NCI-H2107 (cell line): ENCODE results near the gene FTCD.
"Not testable (repeated sequence)": the region's sequence is repeated elsewhere in the genome, so short reads cannot be mapped to it uniquely, and the experiment has no call there.

Experiments used
- DNase-seq: peaks from one replicate; lab custom pipeline; 2025; lab: John Stamatoyannopoulos, UW

The FTCD gene

GRCh38 chr21:46155514-46156377, at the start of gene FTCD:
Gene FTCD, minus strand, starts transcription at chr21:46155579. Its CDS starts 56 bp downstream, at chr21:46155523.
- DNase-seq = no peak

GRCh38 chr21:46205166-46205565, 49.8 kb upstream of the FTCD start:
- DNase-seq = peak; percentile 72

- no peak for DNase-seq
Measured at GRCh38 chr21:46203203-46203600, 47.8 kb upstream of the FTCD start.

DNA sequence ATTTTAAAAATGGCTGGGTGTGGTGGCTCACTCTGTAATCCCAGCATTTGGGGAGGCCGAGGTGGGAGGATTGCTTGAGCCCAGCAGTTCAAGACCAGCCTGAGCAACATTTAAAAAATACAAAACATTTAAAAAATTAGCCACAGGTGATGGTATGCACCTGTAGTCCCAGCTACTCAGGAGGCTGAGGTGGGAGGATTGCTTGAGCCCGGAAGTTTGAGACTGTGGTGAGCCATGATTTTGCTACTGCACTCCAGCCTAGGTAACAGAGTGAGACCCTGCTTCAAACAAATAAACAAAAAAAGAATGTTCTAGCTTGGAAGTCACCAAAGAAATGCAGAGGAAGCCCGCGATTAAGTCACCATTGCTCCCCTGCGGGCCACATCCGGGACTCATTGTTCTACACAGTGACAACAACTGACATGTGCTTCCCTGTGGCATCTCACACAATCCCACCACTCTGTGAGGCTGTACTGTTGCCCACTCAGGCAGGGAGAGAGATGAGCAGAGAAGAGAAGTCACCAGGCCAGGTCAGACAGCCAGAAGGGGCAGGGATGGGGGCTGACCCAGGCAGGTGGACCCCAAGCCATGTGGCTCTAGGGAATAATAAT, 47.3 kb upstream of the FTCD start:
- no peak for DNase-seq

GRCh38 chr21:46200877-46201803, 45.8 kb upstream of the FTCD start:
- DNase-seq = not testable (repeated sequence)

DNA sequence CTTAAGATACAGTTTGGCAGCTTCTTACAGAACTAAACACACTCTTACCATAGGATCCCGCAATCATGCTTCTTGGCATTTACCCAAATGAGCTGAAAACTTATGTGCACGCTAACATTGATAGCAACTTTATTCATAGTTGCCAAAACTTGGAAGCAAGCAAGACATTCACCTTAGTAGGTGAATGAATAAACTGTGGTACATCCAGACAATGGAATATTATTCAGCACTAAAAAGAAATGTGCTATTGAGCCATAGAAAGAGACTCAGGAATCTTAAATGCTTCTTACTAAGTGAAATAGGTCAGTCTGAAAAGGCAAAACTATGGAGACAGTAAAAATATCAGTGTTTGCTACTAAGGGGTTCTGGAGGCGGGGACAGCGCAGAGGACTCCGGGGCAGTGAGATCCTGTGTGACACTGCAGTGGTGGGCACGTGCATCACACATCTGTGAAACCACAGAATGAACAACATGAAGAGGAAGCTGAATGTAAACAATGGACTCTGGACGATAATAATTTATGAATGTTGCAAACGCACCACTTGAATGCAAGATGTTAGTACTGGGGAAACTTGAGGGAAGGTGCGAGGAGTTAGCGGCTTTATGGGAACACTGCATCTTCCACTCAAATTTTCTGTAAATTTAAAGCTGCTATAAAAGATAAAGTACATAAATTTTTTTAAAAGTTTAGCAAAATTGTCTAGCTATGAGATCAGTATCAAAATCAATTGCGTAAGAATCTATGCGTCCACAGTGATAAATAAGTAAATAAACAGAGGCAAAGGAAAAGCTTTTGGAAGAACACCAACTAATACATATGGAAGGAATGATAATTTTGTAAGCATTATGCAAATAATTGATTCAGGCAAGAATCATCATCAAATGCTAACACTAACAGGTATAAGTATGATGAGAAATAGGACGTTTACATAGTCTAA, 44.3 kb upstream of the FTCD start:
- no peak for DNase-seq

- no peak for DNase-seq
Measured at GRCh38 chr21:46196733-46197132, 41.4 kb upstream of the FTCD start.

GRCh38 chr21:46195595-46196195, 40.3 kb upstream of the FTCD start:
- no peak for DNase-seq

DNA sequence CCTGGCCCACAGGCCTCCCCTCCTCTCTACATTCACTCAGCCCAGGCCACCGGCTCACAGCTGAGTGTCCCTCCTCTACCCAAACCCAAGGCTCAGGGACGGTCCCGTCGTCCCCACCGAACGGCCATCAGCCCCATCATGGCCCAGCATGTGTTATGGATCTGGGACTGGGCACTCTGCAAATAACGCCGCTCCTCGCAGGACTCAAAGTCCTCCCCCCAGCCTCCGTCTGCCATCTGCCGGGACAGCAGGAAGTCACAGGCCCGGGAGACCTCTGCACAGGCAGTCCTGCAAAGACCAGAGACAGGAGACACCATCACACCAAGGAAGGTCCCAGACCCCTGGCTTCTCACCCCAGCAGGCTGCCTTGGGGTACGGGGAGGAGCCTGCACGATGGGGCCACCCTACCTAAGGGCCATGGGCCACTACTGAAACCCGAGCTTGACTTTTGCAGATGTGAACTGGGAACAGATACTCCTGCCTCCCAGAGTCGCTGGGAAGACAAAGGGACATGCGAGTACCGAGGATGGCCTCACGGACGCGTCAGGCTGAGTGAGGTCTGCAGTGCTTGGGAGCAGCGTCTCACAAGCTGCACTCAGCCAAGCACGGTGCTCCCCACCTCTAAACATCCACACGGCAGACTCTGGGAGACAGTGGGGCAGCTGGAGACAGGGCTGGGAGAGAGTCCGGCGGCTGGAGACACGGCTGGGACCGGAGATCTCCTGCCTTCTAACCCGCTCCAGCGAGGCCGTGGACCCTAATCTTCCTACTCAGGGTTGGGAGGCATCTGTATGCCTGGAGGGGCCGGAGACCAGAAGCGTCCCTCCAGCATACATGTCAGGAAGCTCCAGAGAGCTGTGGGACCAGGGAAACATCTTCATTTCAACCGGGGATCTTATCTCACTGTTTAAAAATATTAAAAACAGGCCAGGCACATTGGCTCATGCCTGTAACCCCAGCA, 39.3 kb upstream of the FTCD start:
- DNase-seq = no peak

DNA sequence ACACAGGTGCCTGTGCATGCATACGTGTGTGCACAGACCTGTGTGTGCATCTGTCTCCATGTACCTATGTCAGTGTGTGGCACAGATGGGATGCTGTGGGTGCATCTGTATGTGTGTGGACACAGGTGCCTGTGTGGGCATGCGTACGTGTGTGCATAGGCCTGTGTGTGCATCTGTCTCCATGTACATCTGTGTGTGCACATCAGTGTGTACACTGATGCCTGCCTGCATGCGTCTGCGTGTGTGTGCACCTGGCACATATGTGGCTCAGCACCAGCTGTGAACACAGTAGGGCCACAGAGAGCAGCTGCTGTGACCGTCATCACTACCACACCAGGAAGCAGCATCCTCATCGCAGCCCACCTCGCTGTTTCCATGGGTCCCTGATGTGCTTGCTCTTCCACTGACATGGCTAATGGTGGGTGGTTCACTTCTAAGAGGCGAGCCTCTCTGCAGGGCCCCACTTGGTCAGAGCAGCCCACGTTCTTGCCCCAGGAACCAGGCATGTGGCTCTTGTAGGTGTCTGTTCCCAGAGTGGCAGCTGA, 38.5 kb upstream of the FTCD start:
- no peak for DNase-seq

DNA sequence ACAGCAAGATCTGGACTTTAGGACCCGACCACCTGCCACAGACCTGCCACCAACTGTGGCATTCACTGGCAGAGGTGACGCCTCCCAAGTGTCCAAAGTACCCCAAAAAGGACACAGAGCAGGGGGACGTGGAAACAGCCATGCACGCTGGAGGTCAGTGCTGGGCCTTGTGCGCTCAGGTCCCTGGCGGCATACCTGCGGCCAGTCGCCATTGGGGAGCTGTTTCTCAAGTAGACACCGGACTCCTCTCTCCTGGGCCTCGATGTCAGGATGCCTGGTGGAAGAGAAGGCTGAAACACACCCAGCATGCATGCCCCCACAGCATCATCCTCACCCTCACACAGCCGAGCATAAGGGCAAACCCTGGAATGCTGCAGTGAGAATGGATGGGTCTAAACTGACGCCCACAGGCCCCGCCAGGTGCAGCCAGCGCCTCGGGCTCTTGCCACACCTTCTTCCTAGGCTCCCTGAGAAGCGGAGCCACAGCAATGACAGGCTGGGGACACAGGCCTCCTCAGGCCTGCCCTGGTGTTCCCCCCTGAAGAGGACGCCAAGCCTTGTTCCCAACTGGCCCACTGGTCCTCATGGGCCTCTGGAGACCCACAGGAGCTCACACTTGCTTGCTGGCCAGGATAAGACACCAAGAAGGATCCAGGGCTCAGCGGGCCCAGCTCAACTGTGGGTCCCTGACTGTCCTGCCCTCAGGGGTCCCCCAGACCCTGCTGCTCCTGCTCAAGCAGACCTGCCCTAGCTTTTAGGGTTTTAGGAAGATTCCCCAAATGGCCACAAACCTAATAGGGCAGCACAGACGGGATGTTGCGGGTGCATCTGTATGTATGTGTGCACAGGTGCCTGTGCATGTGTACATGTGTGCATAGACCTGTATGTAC, 36.6 kb upstream of the FTCD start:
- DNase-seq = no peak

GRCh38 chr21:46191257-46191685, 35.9 kb upstream of the FTCD start:
- no peak for DNase-seq

GRCh38 chr21:46190491-46191131, 35.2 kb upstream of the FTCD start:
- DNase-seq = no peak

- DNase-seq = no peak
Measured at GRCh38 chr21:46189959-46190490, 34.6 kb upstream of the FTCD start.

DNA sequence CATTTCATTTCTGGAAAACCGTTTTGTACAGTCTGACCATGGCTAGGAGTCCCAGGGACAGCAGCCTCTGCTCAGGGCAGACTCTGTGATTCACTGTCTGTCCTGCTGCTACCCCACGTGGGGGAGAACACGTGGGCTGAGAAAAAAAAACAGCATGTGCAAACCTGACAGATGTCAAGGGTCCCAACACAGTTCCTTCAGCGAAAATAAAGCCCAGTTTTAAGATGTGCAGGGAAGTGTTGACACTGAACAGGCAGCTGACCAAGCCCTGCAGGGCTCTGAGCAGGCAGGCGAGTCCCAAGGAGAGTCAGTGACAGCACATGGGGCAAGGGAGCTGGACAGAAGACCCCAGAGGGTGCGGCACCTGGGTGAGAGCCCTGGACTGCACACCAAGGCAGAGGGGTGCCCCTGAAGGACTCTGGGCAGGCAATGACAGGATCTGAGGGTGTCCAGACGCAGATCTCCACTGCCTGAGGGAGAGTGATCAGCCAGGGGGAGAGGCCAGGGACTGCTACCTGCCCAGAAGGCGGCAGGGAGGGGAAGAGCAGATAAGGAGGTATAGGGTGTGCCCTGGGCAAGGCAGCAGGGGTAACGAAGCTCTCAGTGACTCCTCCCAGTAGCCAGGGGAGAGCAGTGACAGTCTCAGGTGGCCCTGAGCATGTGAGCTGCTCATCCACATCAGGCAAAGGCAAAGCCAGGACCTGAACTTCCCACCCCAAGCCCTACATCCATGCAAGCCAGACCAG, 34.0 kb upstream of the FTCD start:
- no peak for DNase-seq
